K562 (cell line): ENCODE measurements around the gene FAM20B. TPM values are rescaled to one million over a fixed set of nuclear protein-coding genes. Genes with fewer than 3 reads are reported as not detected.

Experiments used
- CREB1 ChIP-seq, 2 experiments: sonication (generic) in 1 of 2; formaldehyde crosslinking in 1 of 2; IDR thresholded peaks; 2 replicates each; pipeline versions ENCODE4 v1.6.1 to v1.8.0; 2012 to 2022; ENCODE audit warnings: inconsistent platforms in 1 of 2, mild to moderate bottlenecking in 1 of 2, missing genetic modification reagents in 1 of 2, moderate library complexity in 1 of 2
- FOXP1 ChIP-seq: sonication (generic); formaldehyde crosslinking; IDR thresholded peaks from 2 replicates; pipeline ENCODE4 v1.8.0; 2022; ENCODE audit warnings: mild to moderate bottlenecking, missing genetic modification reagents
- MTA2 ChIP-seq: fragments of 450-650 bp; IDR thresholded peaks from 2 replicates; pipeline ENCODE4 v1.6.1; 2016; ENCODE audit warnings: low read depth
- NUFIP1 ChIP-seq: fragments of 450-650 bp; IDR thresholded peaks from 2 replicates; pipeline ENCODE4 v1.6.1; 2018; ENCODE audit not compliant: partially characterized antibody
- POLR2G ChIP-seq: fragments of 200-400 bp; formaldehyde crosslinking; IDR thresholded peaks from 2 replicates; pipeline ENCODE4 v1.6.1; 2017; ENCODE audit warnings: low read depth, mild to moderate bottlenecking, antibody characterized with exemption, low read length, moderate library complexity
- TRIM28 ChIP-seq: fragments of 450-650 bp; IDR thresholded peaks from 2 replicates; pipeline ENCODE4 v1.6.1; 2017
- ZNF24 ChIP-seq: fragments of 450-650 bp; IDR thresholded peaks from 2 replicates; pipeline ENCODE4 v1.6.1; 2016
- ZNF324 ChIP-seq: fragments of 250-450 bp; sonication (Bioruptor Pico); IDR thresholded peaks from 2 replicates; pipeline ENCODE4 v1.4.0; 2020; ENCODE audit warnings: mild to moderate bottlenecking
- polyA plus RNA-seq, 8 experiments: library from polyadenylated mRNA; depleted of rRNA in 4 of 8; stranded (reverse) in 5 of 8; unstranded in 3 of 8; fragments of >200 nt; fragmentation: Nextera tagmentation in 2 of 8; fragmentation: Illumina TruSeq in 1 of 8; extraction: Ambion mirVana in 2 of 8; extraction: Trizol in 1 of 8; gene quantifications; 2 replicates each; pipeline versions ENCODE4 v1.2.1 to v1.2.3, GENCODE V29; 2011 to 2014; ENCODE audit warnings: inconsistent platforms in 1 of 8, missing spikeins in 1 of 8
- total RNA-seq, 7 experiments: library from RNA; depleted of rRNA in 6 of 7; stranded (reverse); fragments of >200 nt in 6 of 7; fragmentation: Illumina TruSeq in 2 of 7; extraction: Trizol in 2 of 7; gene quantifications; 2 replicates each; pipeline versions ENCODE4 v1.2.1 to v1.2.3, GENCODE V29; 2011 to 2021; ENCODE audit warnings: low replicate concordance in 1 of 7
- TF ChIP-seq, protein P1 (sequence below): fragments of 450-650 bp; formaldehyde crosslinking; IDR thresholded peaks from 2 replicates; pipeline ENCODE4 v1.4.0; 2020; ENCODE audit warnings: mild to moderate bottlenecking, moderate library complexity
- TF ChIP-seq, protein P2 (sequence below): fragments of 250-450 bp; sonication (Bioruptor Pico); IDR thresholded peaks from 2 replicates; pipeline ENCODE4 v1.4.0; 2020
- TF ChIP-seq, protein P3 (sequence below): fragments of 450-650 bp; IDR thresholded peaks from one replicate; pipeline ENCODE4 v1.6.1; 2018; ENCODE audit warnings: mild to moderate bottlenecking, moderate library complexity; ENCODE audit not compliant: partially characterized antibody
- TF ChIP-seq, protein P4 (sequence below), 2 experiments: fragments of 450-650 bp; IDR thresholded peaks; 2 replicates each; pipeline ENCODE4 v1.6.1; 2018; ENCODE audit warnings: mild to moderate bottlenecking in 2 of 2, low read depth in 1 of 2; ENCODE audit not compliant: partially characterized antibody in 2 of 2
- TF ChIP-seq, protein P5 (sequence below): fragments of 450-650 bp; formaldehyde crosslinking; IDR thresholded peaks from 2 replicates; pipeline ENCODE4 v1.4.0; 2022; ENCODE audit warnings: mild to moderate bottlenecking, moderate library complexity

FAM20B gene
- total and polyA plus RNA-seq, 9 of the 15 experiments (the other 6 are each of a cell fraction or from before 2014, with no cell fraction given), result 7.2 to 67.5 (median 42.9) TPM

DNA sequence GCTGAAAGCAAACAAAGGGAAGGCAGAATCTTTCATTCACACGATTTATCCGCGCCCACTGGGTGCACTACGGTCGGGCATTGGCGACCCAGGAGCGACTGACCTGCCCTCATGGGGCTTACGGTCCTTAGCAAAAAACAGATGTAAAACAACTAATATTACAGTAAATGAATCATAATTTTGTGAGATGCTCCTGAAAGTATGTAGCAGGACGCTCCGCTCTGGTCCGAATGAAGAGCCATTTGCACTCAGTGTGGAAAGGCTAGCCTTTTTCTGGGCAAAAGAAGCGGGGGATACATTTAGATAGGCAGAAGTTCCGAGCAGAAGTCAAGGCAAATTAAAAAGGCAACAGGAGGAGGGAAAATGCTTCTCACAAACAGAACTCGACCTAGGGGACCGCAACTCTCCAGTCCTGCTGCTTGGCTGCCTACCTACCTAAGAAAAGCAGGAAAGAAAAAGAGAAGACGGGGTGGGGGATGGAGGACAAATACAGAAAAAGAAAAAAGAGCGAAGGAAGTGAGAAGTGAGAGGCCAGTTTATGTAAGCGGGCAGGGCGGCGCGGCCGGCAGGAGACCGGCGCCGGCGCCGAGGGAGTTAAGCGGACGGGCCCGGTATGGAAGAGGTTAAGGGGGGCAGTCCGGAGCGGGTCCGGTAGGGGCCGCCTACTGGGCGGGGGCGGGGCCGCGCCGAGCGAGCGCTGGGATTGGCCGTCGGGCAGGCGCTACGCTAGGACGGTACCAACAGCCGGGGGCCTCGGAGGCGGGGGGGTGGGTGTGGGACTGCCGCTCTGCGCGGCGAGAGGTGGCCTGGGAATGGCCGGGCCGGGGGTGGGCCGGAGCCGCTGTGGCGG is at the start of gene FAM20B (continued):
- TF ChIP-seq, protein P1, sequence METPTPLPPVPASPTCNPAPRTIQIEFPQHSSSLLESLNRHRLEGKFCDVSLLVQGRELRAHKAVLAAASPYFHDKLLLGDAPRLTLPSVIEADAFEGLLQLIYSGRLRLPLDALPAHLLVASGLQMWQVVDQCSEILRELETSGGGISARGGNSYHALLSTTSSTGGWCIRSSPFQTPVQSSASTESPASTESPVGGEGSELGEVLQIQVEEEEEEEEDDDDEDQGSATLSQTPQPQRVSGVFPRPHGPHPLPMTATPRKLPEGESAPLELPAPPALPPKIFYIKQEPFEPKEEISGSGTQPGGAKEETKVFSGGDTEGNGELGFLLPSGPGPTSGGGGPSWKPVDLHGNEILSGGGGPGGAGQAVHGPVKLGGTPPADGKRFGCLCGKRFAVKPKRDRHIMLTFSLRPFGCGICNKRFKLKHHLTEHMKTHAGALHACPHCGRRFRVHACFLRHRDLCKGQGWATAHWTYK (CRISPR knock-in tag), result peak; percentile 15; the same call in 1 of the 2 replicates
- TF ChIP-seq ZNF24, result no peak
- TF ChIP-seq, protein P2, sequence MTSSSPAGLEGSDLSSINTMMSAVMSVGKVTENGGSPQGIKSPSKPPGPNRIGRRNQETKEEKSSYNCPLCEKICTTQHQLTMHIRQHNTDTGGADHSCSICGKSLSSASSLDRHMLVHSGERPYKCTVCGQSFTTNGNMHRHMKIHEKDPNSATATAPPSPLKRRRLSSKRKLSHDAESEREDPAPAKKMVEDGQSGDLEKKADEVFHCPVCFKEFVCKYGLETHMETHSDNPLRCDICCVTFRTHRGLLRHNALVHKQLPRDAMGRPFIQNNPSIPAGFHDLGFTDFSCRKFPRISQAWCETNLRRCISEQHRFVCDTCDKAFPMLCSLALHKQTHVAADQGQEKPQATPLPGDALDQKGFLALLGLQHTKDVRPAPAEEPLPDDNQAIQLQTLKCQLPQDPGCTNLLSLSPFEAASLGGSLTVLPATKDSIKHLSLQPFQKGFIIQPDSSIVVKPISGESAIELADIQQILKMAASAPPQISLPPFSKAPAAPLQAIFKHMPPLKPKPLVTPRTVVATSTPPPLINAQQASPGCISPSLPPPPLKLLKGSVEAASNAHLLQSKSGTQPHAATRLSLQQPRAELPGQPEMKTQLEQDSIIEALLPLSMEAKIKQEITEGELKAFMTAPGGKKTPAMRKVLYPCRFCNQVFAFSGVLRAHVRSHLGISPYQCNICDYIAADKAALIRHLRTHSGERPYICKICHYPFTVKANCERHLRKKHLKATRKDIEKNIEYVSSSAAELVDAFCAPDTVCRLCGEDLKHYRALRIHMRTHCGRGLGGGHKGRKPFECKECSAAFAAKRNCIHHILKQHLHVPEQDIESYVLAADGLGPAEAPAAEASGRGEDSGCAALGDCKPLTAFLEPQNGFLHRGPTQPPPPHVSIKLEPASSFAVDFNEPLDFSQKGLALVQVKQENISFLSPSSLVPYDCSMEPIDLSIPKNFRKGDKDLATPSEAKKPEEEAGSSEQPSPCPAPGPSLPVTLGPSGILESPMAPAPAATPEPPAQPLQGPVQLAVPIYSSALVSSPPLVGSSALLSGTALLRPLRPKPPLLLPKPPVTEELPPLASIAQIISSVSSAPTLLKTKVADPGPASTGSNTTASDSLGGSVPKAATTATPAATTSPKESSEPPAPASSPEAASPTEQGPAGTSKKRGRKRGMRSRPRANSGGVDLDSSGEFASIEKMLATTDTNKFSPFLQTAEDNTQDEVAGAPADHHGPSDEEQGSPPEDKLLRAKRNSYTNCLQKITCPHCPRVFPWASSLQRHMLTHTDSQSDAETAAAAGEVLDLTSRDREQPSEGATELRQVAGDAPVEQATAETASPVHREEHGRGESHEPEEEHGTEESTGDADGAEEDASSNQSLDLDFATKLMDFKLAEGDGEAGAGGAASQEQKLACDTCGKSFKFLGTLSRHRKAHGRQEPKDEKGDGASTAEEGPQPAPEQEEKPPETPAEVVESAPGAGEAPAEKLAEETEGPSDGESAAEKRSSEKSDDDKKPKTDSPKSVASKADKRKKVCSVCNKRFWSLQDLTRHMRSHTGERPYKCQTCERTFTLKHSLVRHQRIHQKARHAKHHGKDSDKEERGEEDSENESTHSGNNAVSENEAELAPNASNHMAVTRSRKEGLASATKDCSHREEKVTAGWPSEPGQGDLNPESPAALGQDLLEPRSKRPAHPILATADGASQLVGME (CRISPR knock-in tag), result no peak
- no peak for TF ChIP-seq FOXP1 (CRISPR knock-in tag)
- TF ChIP-seq, protein P3, sequence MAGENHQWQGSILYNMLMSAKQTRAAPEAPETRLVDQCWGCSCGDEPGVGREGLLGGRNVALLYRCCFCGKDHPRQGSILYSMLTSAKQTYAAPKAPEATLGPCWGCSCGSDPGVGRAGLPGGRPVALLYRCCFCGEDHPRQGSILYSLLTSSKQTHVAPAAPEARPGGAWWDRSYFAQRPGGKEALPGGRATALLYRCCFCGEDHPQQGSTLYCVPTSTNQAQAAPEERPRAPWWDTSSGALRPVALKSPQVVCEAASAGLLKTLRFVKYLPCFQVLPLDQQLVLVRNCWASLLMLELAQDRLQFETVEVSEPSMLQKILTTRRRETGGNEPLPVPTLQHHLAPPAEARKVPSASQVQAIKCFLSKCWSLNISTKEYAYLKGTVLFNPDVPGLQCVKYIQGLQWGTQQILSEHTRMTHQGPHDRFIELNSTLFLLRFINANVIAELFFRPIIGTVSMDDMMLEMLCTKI, result no peak
- peak; percentile 28 for TF ChIP-seq POLR2G
- no peak for TF ChIP-seq NUFIP1
- peak; percentile 90 for TF ChIP-seq TRIM28
- peak; percentile 46; the same call in 1 of the 2 replicates for TF ChIP-seq CREB1 (IDR thresholded peaks at IDR 0.05)
- TF ChIP-seq CREB1 (CRISPR knock-in tag; IDR thresholded peaks at IDR 0.05), result no peak
- TF ChIP-seq, protein P4, sequence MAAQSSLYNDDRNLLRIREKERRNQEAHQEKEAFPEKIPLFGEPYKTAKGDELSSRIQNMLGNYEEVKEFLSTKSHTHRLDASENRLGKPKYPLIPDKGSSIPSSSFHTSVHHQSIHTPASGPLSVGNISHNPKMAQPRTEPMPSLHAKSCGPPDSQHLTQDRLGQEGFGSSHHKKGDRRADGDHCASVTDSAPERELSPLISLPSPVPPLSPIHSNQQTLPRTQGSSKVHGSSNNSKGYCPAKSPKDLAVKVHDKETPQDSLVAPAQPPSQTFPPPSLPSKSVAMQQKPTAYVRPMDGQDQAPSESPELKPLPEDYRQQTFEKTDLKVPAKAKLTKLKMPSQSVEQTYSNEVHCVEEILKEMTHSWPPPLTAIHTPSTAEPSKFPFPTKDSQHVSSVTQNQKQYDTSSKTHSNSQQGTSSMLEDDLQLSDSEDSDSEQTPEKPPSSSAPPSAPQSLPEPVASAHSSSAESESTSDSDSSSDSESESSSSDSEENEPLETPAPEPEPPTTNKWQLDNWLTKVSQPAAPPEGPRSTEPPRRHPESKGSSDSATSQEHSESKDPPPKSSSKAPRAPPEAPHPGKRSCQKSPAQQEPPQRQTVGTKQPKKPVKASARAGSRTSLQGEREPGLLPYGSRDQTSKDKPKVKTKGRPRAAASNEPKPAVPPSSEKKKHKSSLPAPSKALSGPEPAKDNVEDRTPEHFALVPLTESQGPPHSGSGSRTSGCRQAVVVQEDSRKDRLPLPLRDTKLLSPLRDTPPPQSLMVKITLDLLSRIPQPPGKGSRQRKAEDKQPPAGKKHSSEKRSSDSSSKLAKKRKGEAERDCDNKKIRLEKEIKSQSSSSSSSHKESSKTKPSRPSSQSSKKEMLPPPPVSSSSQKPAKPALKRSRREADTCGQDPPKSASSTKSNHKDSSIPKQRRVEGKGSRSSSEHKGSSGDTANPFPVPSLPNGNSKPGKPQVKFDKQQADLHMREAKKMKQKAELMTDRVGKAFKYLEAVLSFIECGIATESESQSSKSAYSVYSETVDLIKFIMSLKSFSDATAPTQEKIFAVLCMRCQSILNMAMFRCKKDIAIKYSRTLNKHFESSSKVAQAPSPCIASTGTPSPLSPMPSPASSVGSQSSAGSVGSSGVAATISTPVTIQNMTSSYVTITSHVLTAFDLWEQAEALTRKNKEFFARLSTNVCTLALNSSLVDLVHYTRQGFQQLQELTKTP (IDR thresholded peaks at IDR 0.05; ENCODE audit: low read depth in 1 of 2, partially characterized antibody in 2 of 2), result peak in 1 of 2 experiments; percentile 35
- peak; percentile 46; the same call in 1 of the 2 replicates for TF ChIP-seq MTA2
- TF ChIP-seq ZNF324 (CRISPR knock-in tag), result no peak
- TF ChIP-seq, protein P5, sequence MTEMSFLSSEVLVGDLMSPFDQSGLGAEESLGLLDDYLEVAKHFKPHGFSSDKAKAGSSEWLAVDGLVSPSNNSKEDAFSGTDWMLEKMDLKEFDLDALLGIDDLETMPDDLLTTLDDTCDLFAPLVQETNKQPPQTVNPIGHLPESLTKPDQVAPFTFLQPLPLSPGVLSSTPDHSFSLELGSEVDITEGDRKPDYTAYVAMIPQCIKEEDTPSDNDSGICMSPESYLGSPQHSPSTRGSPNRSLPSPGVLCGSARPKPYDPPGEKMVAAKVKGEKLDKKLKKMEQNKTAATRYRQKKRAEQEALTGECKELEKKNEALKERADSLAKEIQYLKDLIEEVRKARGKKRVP (CRISPR knock-in tag), result 0 out of 2 replicates have a peak, but pooled peaks have one; percentile 49
